Loucy (cell line): Measurements from ENCODE around the gene BLTP3A.

Source experiments
- EZH2phosphoT487 ChIP-seq: fragments of 200-600 bp; IDR thresholded peaks from 2 replicates; pipeline ENCODE4 v1.6.1; 2018; ENCODE audit warnings: antibody characterized with exemption, mild to moderate bottlenecking, moderate library complexity, borderline replicate concordance
- TF ChIP-seq, protein P1 (sequence below): fragments of 200-600 bp; sonication (generic); conservative IDR thresholded peaks from 2 replicates; pipeline ENCODE4 v1.5.1; 2014; ENCODE audit warnings: mild to moderate bottlenecking, antibody characterized with exemption, low read length

GRCh38 chr6:34746104-34746846, 45.6 kb upstream of the BLTP3A start:
- TF ChIP-seq, protein P1, sequence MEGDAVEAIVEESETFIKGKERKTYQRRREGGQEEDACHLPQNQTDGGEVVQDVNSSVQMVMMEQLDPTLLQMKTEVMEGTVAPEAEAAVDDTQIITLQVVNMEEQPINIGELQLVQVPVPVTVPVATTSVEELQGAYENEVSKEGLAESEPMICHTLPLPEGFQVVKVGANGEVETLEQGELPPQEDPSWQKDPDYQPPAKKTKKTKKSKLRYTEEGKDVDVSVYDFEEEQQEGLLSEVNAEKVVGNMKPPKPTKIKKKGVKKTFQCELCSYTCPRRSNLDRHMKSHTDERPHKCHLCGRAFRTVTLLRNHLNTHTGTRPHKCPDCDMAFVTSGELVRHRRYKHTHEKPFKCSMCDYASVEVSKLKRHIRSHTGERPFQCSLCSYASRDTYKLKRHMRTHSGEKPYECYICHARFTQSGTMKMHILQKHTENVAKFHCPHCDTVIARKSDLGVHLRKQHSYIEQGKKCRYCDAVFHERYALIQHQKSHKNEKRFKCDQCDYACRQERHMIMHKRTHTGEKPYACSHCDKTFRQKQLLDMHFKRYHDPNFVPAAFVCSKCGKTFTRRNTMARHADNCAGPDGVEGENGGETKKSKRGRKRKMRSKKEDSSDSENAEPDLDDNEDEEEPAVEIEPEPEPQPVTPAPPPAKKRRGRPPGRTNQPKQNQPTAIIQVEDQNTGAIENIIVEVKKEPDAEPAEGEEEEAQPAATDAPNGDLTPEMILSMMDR = no peak
- no peak for TF ChIP-seq EZH2phosphoT487
